Activated naive CD8-positive, alpha-beta T cell treated with anti-CD3 and anti-CD28 coated beads, Interleukin-2, amount 50 U/mL, for 24 hours (primary cell): ENCODE data around the gene CUTA.
A peak's percentile ranks its signal among the peaks of the same experiment; 100 is the strongest.
"Not testable (repeated sequence)": the region's sequence is repeated elsewhere in the genome, so short reads cannot be mapped to it uniquely, and the experiment has no call there.

Experiments
- ATAC-seq: fragments of 150-1000 bp; cut with Tn5 transposase; one replicate; pipeline ENCODE4 v1.10.0; 2021
- DNase-seq: peaks from one replicate; pipeline ENCODE4 v3.0.0; 2021
- H3K27ac Mint-ChIP-seq: one replicate; pipeline ENCODE4 v1.8.0; 2021; ENCODE audit warnings: mild to moderate bottlenecking, mixed read lengths
- H3K27me3 Mint-ChIP-seq: one replicate; pipeline ENCODE4 v1.8.0; 2021; ENCODE audit warnings: mixed read lengths
- H3K36me3 Mint-ChIP-seq: one replicate; pipeline ENCODE4 v1.8.0; 2021; ENCODE audit warnings: low read depth, mixed read lengths
- H3K4me1 Mint-ChIP-seq: one replicate; pipeline ENCODE4 v1.8.0; 2021; ENCODE audit warnings: mixed read lengths
- H3K4me3 Mint-ChIP-seq: one replicate; pipeline ENCODE4 v1.8.0; 2021; ENCODE audit warnings: mild to moderate bottlenecking, moderate library complexity, mixed read lengths
- H3K9me3 Mint-ChIP-seq: one replicate; pipeline ENCODE4 v1.8.0; 2021; ENCODE audit warnings: mixed read lengths

Gene CUTA

DNA sequence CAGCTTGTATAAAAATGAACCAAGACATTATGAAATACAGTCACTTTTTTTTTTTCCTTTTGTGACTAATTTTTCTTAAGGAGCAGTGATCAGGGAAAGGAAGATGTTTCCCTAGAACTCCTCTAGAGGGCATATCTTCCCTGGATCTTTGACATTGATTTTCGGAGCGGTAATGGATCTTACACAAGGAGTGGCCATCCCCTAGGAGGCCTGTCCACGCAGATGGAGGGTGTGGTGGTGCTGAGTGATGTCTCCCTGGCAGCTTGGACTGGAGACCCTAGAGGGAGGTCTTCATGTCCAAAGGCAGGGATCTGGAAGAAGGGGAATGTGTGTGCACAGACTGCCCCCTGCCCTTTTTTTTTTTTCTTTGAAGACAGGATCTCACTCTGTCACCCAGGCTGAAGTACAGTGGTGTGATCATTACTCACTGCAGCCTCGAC lies 33.3 kb downstream of the CUTA start:
- Mint-ChIP-seq H3K27me3 (no peaks in the 10 kb centered on the region), H3K4me1 (no peaks in the 10 kb centered on the region), H3K4me3 (no peak overlapping the region), H3K27ac (peak overlapping the region; percentile 11), H3K9me3 (no peaks in the 10 kb centered on the region), H3K36me3 (no peaks in the 10 kb centered on the region)
- DNase-seq, result no peak
- ATAC-seq, result no peak

DNA sequence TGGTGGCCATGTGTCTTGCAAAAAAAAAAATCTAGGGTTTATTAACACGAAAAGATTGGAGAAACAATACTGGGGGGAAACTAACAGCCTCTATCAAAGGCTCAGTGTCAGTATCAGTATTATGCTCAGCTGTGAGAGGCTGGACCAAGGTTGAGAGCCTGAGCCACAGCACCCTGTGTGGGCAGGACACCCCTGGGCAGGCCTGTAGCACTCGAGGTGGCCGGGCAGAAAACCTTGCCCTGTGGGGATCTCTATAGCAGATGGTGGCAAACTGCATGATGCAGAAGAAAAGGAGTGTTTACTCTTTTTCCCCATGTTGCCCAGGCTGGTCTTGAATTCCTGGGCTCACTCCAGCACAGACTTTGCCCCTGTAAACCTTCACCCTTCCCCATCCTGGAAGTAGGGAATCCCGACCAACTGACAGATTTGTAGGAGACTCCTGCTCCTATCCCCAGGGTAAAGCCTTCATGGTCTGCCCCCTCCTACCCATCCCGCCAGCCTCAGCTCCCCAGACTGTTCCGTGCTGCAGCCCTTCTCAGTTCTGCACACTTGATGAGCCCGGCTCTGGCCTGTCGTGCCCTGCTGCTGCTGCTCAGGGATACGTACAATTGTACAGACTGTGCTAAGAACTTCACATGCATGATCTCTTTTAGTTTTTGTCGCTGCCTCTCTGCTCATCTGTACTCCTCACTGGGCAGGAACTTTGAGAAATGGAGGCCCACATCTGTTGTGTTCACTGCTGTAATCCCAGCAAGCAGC lies 34.3 kb downstream of the CUTA start:
- Mint-ChIP-seq H3K9me3 (no peaks in the 10 kb centered on the region), H3K36me3 (no peaks in the 10 kb centered on the region), H3K4me1 (no peaks in the 10 kb centered on the region), H3K27ac (no peak overlapping the region), H3K27me3 (no peaks in the 10 kb centered on the region), H3K4me3 (no peak overlapping the region)
- DNase-seq (no peak), ATAC-seq (no peak)

GRCh38 chr6:33380272-33380981 lies 37.5 kb downstream of the CUTA start:
- ATAC-seq, result no peak
- no peak for DNase-seq
- Mint-ChIP-seq H3K4me1 (no peaks in the 10 kb centered on the region), H3K36me3 (no peaks in the 10 kb centered on the region), H3K9me3 (no peaks in the 10 kb centered on the region), H3K27me3 (no peaks in the 10 kb centered on the region), H3K4me3 (no peak overlapping the region), H3K27ac (no peak overlapping the region)

GRCh38 chr6:33379184-33379583 lies 38.7 kb downstream of the CUTA start:
- not testable (repeated sequence) for H3K4me3 Mint-ChIP-seq, H3K36me3 Mint-ChIP-seq, DNase-seq, H3K27ac Mint-ChIP-seq, ATAC-seq, H3K4me1 Mint-ChIP-seq, H3K27me3 Mint-ChIP-seq, H3K9me3 Mint-ChIP-seq

DNA sequence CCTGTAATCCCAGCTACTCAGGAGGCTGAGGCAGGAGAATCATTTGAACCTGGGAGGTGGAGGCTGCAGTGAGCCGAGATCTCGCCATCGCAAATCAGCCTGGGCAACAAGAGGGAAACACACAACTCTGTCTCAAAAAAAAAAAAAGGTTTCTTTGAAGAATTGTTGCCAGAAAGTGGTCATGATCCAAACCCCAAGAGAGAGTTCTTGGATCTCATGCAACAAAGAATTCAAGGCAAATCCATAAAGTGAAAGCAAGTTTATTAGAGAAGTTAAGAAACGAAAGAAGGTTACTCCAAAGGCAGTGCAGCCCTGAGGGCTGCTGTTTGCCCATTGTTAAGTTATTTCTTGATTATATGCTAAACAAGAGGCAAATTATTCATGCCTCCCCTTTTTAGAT lies 40.7 kb downstream of the CUTA start:
- no peaks in the 10 kb centered on the region for H3K36me3 Mint-ChIP-seq
- no peak overlapping the region for H3K27ac Mint-ChIP-seq
- peaks cover 9% of the 10 kb centered on the region for H3K4me1 Mint-ChIP-seq
- H3K9me3 Mint-ChIP-seq, result no peaks in the 10 kb centered on the region
- ATAC-seq (no peak), DNase-seq (no peak)
- no peaks in the 10 kb centered on the region for H3K27me3 Mint-ChIP-seq
- no peak overlapping the region for H3K4me3 Mint-ChIP-seq

DNA sequence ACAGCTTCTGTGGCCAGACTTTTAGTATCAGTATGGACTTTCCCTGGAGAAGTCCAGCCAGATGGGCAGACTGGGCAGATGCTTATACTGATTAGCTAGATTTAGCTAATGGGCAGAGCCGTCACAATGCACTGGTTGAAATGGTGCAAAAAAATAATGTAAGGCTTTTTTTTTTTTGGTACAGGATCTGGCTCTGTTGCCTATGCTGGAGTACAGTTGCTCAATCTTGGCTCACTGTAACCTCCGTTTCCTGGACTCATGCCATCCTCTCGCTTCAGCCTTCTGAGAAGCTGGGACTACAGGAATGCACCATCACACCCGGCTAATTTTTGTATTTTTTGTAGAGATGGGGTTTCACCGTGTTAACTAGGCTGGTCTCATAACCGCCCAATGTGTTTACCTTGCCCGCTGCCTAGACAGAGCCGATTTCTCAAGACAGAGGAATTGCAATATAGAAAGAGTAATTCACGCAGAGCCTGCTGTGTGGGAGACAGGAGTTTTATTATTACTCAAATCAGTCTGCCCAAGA lies 42.7 kb downstream of the CUTA start:
- DNase-seq, result no peak
- no peaks in the 10 kb centered on the region for H3K36me3 Mint-ChIP-seq
- no peaks in the 10 kb centered on the region for H3K27me3 Mint-ChIP-seq
- H3K4me3 Mint-ChIP-seq, result no peak overlapping the region
- H3K9me3 Mint-ChIP-seq, result no peaks in the 10 kb centered on the region
- H3K4me1 Mint-ChIP-seq, result peaks cover 9% of the 10 kb centered on the region
- no peak for ATAC-seq
- no peak overlapping the region for H3K27ac Mint-ChIP-seq

- H3K27ac Mint-ChIP-seq, result no peak overlapping the region
- no peak for DNase-seq
Observed at GRCh38 chr6:33373960-33374910, 43.7 kb downstream of the CUTA start.

DNA sequence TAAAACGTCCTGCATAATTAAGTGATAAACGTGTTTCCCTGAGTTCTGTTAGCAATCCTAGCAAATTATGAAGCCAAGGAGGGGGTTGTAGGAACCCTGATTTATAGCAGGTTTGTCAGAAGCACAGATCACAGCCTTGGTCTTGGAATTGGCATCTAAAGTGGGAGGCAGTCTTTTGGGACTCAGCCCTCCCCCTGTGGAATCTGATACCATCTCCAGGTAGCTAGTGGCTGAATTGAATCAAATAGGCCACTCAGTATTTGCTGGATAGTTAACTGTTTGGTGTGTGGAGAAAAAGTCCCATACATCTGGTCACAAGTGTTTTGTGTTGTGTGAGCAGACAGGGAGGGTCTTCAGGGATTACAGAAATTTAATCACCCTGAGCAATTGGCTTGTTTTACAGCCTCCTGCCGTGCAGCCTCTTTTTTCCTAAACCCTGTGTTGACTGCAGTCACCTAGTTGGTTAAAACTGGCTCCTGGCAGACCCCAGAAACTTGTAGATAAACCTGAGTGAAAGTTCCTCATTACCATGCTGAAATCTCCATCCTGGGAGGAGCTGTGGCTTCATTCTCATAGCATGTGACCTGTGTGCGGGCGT lies 45.3 kb downstream of the CUTA start:
- no peak overlapping the region for H3K4me3 Mint-ChIP-seq
- DNase-seq (no peak), ATAC-seq (no peak)
- no peaks in the 10 kb centered on the region for H3K36me3 Mint-ChIP-seq
- H3K27me3 Mint-ChIP-seq, result no peaks in the 10 kb centered on the region
- no peaks in the 10 kb centered on the region for H3K9me3 Mint-ChIP-seq
- H3K4me1 Mint-ChIP-seq, result peaks cover 9% of the 10 kb centered on the region
- H3K27ac Mint-ChIP-seq, result no peak overlapping the region

More at GRCh38 chr6:33373960-33374910, 43.7 kb downstream of the CUTA start:
- no peaks in the 10 kb centered on the region for H3K36me3 Mint-ChIP-seq
- H3K27me3 Mint-ChIP-seq, result no peaks in the 10 kb centered on the region
- peaks cover 9% of the 10 kb centered on the region for H3K4me1 Mint-ChIP-seq
- H3K4me3 Mint-ChIP-seq, result no peak overlapping the region
- no peak for ATAC-seq
- H3K9me3 Mint-ChIP-seq, result no peaks in the 10 kb centered on the region

DNA sequence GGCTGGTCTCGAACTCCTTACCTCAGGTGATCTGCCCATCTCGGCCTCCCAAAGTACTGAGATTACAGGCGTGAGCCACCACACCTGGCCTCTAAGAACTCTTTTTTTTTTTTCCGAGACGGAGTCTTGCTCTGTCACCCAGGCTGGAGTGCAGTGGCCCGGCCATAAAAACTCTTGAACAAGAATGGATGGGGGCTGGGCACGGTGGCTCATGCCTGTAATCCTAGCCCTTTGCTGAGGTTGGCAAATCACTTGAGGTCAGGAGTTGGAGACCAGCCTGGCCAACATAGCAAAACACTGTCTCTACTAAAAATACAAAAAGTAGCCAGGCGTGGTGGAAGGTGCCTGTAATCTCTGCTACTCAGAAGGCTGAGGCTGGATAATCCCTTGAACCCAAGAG lies 46.0 kb downstream of the CUTA start:
- H3K4me3 Mint-ChIP-seq, H3K9me3 Mint-ChIP-seq, DNase-seq, H3K27ac Mint-ChIP-seq, ATAC-seq, H3K36me3 Mint-ChIP-seq, H3K4me1 Mint-ChIP-seq, H3K27me3 Mint-ChIP-seq: not testable (repeated sequence)

- H3K36me3 Mint-ChIP-seq, H3K9me3 Mint-ChIP-seq, ATAC-seq, H3K4me1 Mint-ChIP-seq, H3K27ac Mint-ChIP-seq, H3K4me3 Mint-ChIP-seq, DNase-seq, H3K27me3 Mint-ChIP-seq: not testable (repeated sequence)
Observed at GRCh38 chr6:33367715-33368025, 50.2 kb downstream of the CUTA start.

GRCh38 chr6:33367009-33367714 lies 50.7 kb downstream of the CUTA start:
- no peak for DNase-seq
- no peak overlapping the region for H3K4me3 Mint-ChIP-seq
- no peak overlapping the region for H3K27ac Mint-ChIP-seq
- H3K4me1 Mint-ChIP-seq, result no peaks in the 10 kb centered on the region
- no peaks in the 10 kb centered on the region for H3K36me3 Mint-ChIP-seq
- ATAC-seq, result no peak
- no peaks in the 10 kb centered on the region for H3K9me3 Mint-ChIP-seq
- no peaks in the 10 kb centered on the region for H3K27me3 Mint-ChIP-seq
